Smooth muscle cell (in vitro differentiated cells): ENCODE results near the gene EHMT1. TPM values are rescaled to one million over a fixed set of nuclear protein-coding genes. Genes with fewer than 3 reads are reported as not detected.

Experiments
- DNase-seq: peaks from one replicate; lab custom pipeline; 2025; ENCODE audit not compliant: unreplicated experiment; lab: John Stamatoyannopoulos, UW
- H2AFZ ChIP-seq: fragments of 200-600 bp; sonication (generic); 2 replicates; pipeline ENCODE4 v1.6.0; 2016; ENCODE audit warnings: antibody characterized with exemption, low read depth, mild to moderate bottlenecking
- H3F3A ChIP-seq: fragments of 200-600 bp; sonication (generic); 2 replicates; pipeline ENCODE4 v1.6.0; 2017; ENCODE audit warnings: antibody characterized with exemption, low read depth
- H3K27ac ChIP-seq: fragments of 200-600 bp; sonication (generic); 2 replicates; pipeline ENCODE4 v1.5.1; 2016; ENCODE audit warnings: low read depth, mild to moderate bottlenecking
- H3K27me3 ChIP-seq: fragments of 200-600 bp; sonication (generic); 2 replicates; pipeline ENCODE4 v1.6.1; 2016; ENCODE audit warnings: low read depth, mild to moderate bottlenecking
- H3K36me3 ChIP-seq: fragments of 200-600 bp; sonication (generic); 2 replicates; pipeline ENCODE4 v1.5.1; 2016; ENCODE audit warnings: low read depth
- H3K4me1 ChIP-seq: fragments of 200-600 bp; sonication (generic); 2 replicates; pipeline ENCODE4 v1.5.1; 2016; ENCODE audit warnings: low read depth
- H3K4me2 ChIP-seq: fragments of 200-600 bp; sonication (generic); 2 replicates; pipeline ENCODE4 v1.6.0; 2016; ENCODE audit warnings: mild to moderate bottlenecking
- H3K4me3 ChIP-seq: fragments of 200-600 bp; sonication (generic); 2 replicates; pipeline ENCODE4 v1.5.1; 2016; ENCODE audit warnings: mild to moderate bottlenecking
- H3K79me2 ChIP-seq: fragments of 200-600 bp; sonication (generic); 2 replicates; pipeline ENCODE4 v1.6.0; 2016; ENCODE audit warnings: low read depth, mild to moderate bottlenecking
- H3K9ac ChIP-seq: fragments of 200-600 bp; sonication (generic); 2 replicates; pipeline ENCODE4 v1.6.0; 2016; ENCODE audit warnings: low read depth
- H3K9me3 ChIP-seq: fragments of 200-600 bp; sonication (generic); replicated peaks from 2 replicates; pipeline ENCODE4 v1.5.1; 2016; ENCODE audit warnings: low read depth
- H4K20me1 ChIP-seq: fragments of 200-600 bp; sonication (generic); 2 replicates; pipeline ENCODE4 v1.6.0; 2016; ENCODE audit warnings: low read depth
- CTCF ChIP-seq: fragments of 200-600 bp; sonication (generic); IDR thresholded peaks from 2 replicates; pipeline ENCODE4 v1.5.1; 2017; ENCODE audit warnings: borderline replicate concordance, mild to moderate bottlenecking, antibody characterized with exemption; ENCODE audit not compliant: insufficient read depth, poor library complexity, severe bottlenecking
- WGBS: methylation state at CpG from one replicate; pipeline ENCODE4 v1.1.7; 2016; ENCODE audit warnings: low lambda C conversion rate; 5-methylcytosine and 5-hydroxymethylcytosine counted together
- polyA plus RNA-seq: library from polyadenylated mRNA; unstranded; fragments of >200 nt; fragmentation: Nextera tagmentation; extraction: Ambion mirVana; gene quantifications from 2 replicates; pipeline ENCODE4 v1.2.1, GENCODE V29; 2016
- total RNA-seq: library from RNA; depleted of rRNA; stranded (reverse); fragments of >200 nt; gene quantifications from 2 replicates; pipeline ENCODE4 v1.2.3, GENCODE V29; 2014

EHMT1 gene
- total and polyA plus RNA-seq, 2 experiments from 2014 or later = 23.1 to 34.1 TPM

- 98% methylated on average over 28 of the region's 28 CpGs for WGBS
- no peak overlapping the region for H3K27ac ChIP-seq
- no peaks in the 10 kb centered on the region for H3K27me3 ChIP-seq
- H2AFZ ChIP-seq = no peak overlapping the region
- TF ChIP-seq CTCF = no peak
- no peaks in the 10 kb centered on the region for H3K4me1 ChIP-seq
- peaks cover 14% of the 10 kb centered on the region for H4K20me1 ChIP-seq
- peaks cover 36% of the 10 kb centered on the region for H3K79me2 ChIP-seq
- no peak overlapping the region for H3K4me3 ChIP-seq
- no peaks in the 10 kb centered on the region for H3K9me3 ChIP-seq
- H3F3A ChIP-seq = no peaks in the 10 kb centered on the region
- no peak overlapping the region for H3K9ac ChIP-seq
- peaks cover 15% of the 10 kb centered on the region for H3K36me3 ChIP-seq
- DNase-seq = no peak
- no peak overlapping the region for H3K4me2 ChIP-seq
Measured at GRCh38 chr9:137717776-137718327, 99.0 kb downstream of the EHMT1 start.

GRCh38 chr9:137719194-137719593 is 100.4 kb downstream of the EHMT1 start:
- no peaks in the 10 kb centered on the region for H3K27me3 ChIP-seq
- H3K79me2 ChIP-seq = peaks cover 35% of the 10 kb centered on the region
- H2AFZ ChIP-seq = no peak overlapping the region
- no peaks in the 10 kb centered on the region for H3K9me3 ChIP-seq
- H3K4me3 ChIP-seq = no peak overlapping the region
- DNase-seq = no peak
- H3K27ac ChIP-seq = no peak overlapping the region
- no peak for TF ChIP-seq CTCF
- peaks cover 7% of the 10 kb centered on the region for H3K4me1 ChIP-seq
- H3K36me3 ChIP-seq = peaks cover 9% of the 10 kb centered on the region
- H3F3A ChIP-seq = peaks cover 3% of the 10 kb centered on the region
- WGBS = 97% methylated on average over 7 of the region's 9 CpGs
- H3K9ac ChIP-seq = no peak overlapping the region
- peaks cover 24% of the 10 kb centered on the region for H4K20me1 ChIP-seq
- no peak overlapping the region for H3K4me2 ChIP-seq

GRCh38 chr9:137720571-137721110 is 101.8 kb downstream of the EHMT1 start:
- no peak for TF ChIP-seq CTCF
- Histone ChIP-seq H3K4me2 (no peak overlapping the region), H4K20me1 (peaks cover 39% of the 10 kb centered on the region), H3K36me3 (no peaks in the 10 kb centered on the region), H3K27ac (peak overlapping the region; percentile 60), H3K79me2 (peaks cover 28% of the 10 kb centered on the region), H2AFZ (no peak overlapping the region), H3F3A (peaks cover 3% of the 10 kb centered on the region), H3K4me3 (no peak overlapping the region), H3K27me3 (no peaks in the 10 kb centered on the region), H3K9ac (no peak overlapping the region), H3K9me3 (no peaks in the 10 kb centered on the region), H3K4me1 (peaks cover 10% of the 10 kb centered on the region)
- no peak for DNase-seq
- 93% methylated on average over 17 of the region's 27 CpGs for WGBS

- Histone ChIP-seq H4K20me1 (peaks cover 44% of the 10 kb centered on the region), H3K4me1 (peaks cover 10% of the 10 kb centered on the region), H3K4me2 (no peak overlapping the region), H3K27me3 (no peaks in the 10 kb centered on the region), H3K4me3 (no peak overlapping the region), H3K27ac (no peak overlapping the region), H3K79me2 (peaks cover 26% of the 10 kb centered on the region), H3K9ac (no peak overlapping the region), H3F3A (peaks cover 3% of the 10 kb centered on the region), H3K36me3 (no peaks in the 10 kb centered on the region), H3K9me3 (no peaks in the 10 kb centered on the region), H2AFZ (no peak overlapping the region)
- TF ChIP-seq CTCF = no peak
- no peak for DNase-seq
- 93% methylated on average over 9 of the region's 12 CpGs for WGBS
Measured at GRCh38 chr9:137721479-137721878, 102.7 kb downstream of the EHMT1 start.
